ENCODE measurements around the gene TAS2R41.

The TAS2R41 gene

GRCh38 chr7:143477501-143478150 is at the start of gene TAS2R41:
Gene TAS2R41, plus strand, starts transcription at chr7:143477873. Its CDS starts 0 bp downstream, at chr7:143477873.
- DNase-seq, result no peak

GRCh38 chr7:143429770-143430698 is 47.6 kb upstream of the TAS2R41 start:
- no peak for DNase-seq

- DNase-seq, result no peak
Measured at GRCh38 chr7:143431109-143431508, 46.6 kb upstream of the TAS2R41 start.

- no peak for DNase-seq
Measured at GRCh38 chr7:143433759-143434158, 43.9 kb upstream of the TAS2R41 start.

- no peak for DNase-seq
Measured at GRCh38 chr7:143434660-143435059, 43.0 kb upstream of the TAS2R41 start.

- no peak for DNase-seq
Measured at GRCh38 chr7:143435266-143435665, 42.4 kb upstream of the TAS2R41 start.

GRCh38 chr7:143436325-143436946 is 41.2 kb upstream of the TAS2R41 start:
- DNase-seq, result no peak

GRCh38 chr7:143437578-143437977 is 40.1 kb upstream of the TAS2R41 start:
- DNase-seq, result peak; percentile 9

GRCh38 chr7:143439866-143440265 is 37.8 kb upstream of the TAS2R41 start:
- DNase-seq, result no peak

GRCh38 chr7:143443153-143443552 is 34.5 kb upstream of the TAS2R41 start, which contains the start of gene TAS2R60:
Gene TAS2R60, plus strand, starts transcription at chr7:143443453. Its CDS starts 0 bp downstream, at chr7:143443453.
- DNase-seq, result no peak

GRCh38 chr7:143444063-143444782 is 33.5 kb upstream of the TAS2R41 start:
- no peak for DNase-seq

GRCh38 chr7:143444785-143445184 is 32.9 kb upstream of the TAS2R41 start:
- no peak for DNase-seq

- no peak for DNase-seq
Measured at GRCh38 chr7:143447466-143447865, 30.2 kb upstream of the TAS2R41 start.

- no peak for DNase-seq
Measured at GRCh38 chr7:143448429-143448828, 29.2 kb upstream of the TAS2R41 start.

- DNase-seq, result no peak
Measured at GRCh38 chr7:143449793-143450192, 27.9 kb upstream of the TAS2R41 start.

- DNase-seq, result no peak
Measured at GRCh38 chr7:143451122-143451521, 26.6 kb upstream of the TAS2R41 start.

GRCh38 chr7:143451746-143452145 is 25.9 kb upstream of the TAS2R41 start:
- DNase-seq, result no peak

- no peak for DNase-seq
Measured at GRCh38 chr7:143452495-143452894, 25.2 kb upstream of the TAS2R41 start.

GRCh38 chr7:143454091-143454680 is 23.5 kb upstream of the TAS2R41 start:
- no peak for DNase-seq

GRCh38 chr7:143455491-143455890 is 22.2 kb upstream of the TAS2R41 start:
- DNase-seq, result no peak

GRCh38 chr7:143455942-143456341 is 21.7 kb upstream of the TAS2R41 start:
- no peak for DNase-seq
